ENCODE results near the gene SYT14.
"Not testable (repeated sequence)": the region's sequence is repeated elsewhere in the genome, so short reads cannot be mapped to it uniquely, and the experiment has no call there.

SYT14 gene

GRCh38 chr1:209945377-209945776 lies 7.4 kb downstream of the SYT14 start:
- no peak for DNase-seq (ENCODE audit: low read depth)

DNA sequence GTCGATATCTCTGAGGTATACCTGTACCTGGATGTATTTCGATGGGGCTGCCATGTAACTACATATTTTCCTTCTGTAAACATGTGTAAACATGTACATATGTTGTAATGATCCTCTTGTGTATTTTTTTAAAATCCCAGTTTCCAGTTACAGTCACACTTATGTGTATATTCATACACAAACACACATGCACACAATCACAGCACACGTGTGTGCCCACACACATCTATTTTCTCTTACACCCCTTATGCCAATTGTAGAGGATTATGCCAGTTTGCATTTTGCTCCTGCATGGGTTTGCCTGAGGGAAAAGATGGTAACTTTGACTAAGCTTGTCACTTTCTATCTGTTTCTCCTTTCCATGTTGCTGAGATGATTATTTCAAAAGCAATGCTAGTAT lies 10.1 kb downstream of the SYT14 start:
- DNase-seq (ENCODE audit: low read depth), result no peak

- DNase-seq (ENCODE audit: low read depth), result no peak
Measured at GRCh38 chr1:209956116-209956515, 18.1 kb downstream of the SYT14 start.

- DNase-seq (ENCODE audit: low read depth), result no peak
Measured at GRCh38 chr1:209959623-209960022, 21.6 kb downstream of the SYT14 start.

DNA sequence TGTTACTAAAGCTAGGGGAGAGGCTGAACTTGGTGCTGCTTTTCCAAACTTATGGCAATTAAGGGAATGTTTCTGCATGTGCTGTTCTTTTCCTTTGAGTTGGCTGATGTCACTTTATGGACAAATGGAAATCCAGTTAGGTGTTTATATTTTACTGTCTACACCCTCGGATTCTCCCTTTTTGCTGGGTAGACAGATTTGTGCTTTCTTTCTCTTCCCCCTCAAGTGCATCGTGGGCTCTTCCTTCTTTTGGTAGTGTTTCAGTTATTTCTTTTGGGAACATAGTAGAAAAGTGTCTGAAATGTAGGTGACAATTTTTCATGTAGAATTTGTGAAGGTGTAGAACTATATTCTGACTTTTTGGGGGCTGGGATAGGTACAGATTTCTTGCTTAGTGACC lies 22.9 kb downstream of the SYT14 start:
- no peak for DNase-seq (ENCODE audit: low read depth)

GRCh38 chr1:209962388-209962787 lies 24.4 kb downstream of the SYT14 start:
- no peak for DNase-seq (ENCODE audit: low read depth)

- no peak for DNase-seq (ENCODE audit: low read depth)
Measured at GRCh38 chr1:209962856-209963255, 24.8 kb downstream of the SYT14 start.

DNA sequence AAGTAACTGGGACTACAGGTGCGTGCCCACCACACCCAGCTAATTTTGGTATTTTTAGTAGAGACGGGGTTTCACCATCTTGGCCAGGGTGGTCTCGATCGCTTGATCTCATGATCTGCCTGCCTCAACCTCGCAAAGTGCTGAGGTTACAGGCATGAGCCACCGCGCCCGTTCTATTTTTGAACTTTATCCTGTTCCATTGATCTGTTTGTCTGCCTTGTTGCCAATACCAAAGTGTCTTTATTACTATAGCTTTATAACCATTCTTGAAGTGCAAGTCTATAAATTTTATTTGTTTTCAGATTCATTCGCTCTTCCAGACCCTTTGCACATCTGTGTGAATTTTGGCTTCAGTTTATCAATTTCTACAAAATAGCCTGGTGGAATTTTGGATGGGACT lies 28.0 kb downstream of the SYT14 start:
- no peak for DNase-seq (ENCODE audit: low read depth)

- not testable (repeated sequence) for DNase-seq (ENCODE audit: low read depth)
Measured at GRCh38 chr1:209978721-209979120, 40.7 kb downstream of the SYT14 start.

GRCh38 chr1:209983953-209984352 lies 45.9 kb downstream of the SYT14 start:
- DNase-seq (ENCODE audit: low read depth), result no peak

GRCh38 chr1:209985002-209985401 lies 47.0 kb downstream of the SYT14 start:
- DNase-seq (ENCODE audit: low read depth), result no peak

DNA sequence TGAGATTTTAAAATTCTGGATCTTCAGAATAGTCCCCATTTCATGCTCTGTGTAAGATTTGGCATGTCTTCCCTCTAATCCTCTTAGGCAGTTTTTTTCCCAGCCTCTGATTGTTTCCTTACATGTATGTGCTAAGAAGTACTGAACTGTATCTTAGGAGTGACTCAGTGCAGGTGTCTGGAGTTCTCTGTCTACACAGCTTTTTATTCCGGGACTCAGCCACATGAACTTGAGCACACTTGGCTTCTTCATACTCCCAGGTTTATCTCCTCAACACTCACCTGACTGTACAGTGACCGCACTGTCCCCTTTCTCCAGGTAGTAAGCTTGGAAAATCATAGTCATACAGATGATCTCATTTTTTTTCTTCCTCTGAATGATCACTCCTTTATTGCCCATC lies 50.7 kb downstream of the SYT14 start:
- no peak for DNase-seq (ENCODE audit: low read depth)

GRCh38 chr1:209989525-209989924 lies 51.5 kb downstream of the SYT14 start:
- no peak for DNase-seq (ENCODE audit: low read depth)

- no peak for DNase-seq (ENCODE audit: low read depth)
Measured at GRCh38 chr1:209993061-209993830, 55.2 kb downstream of the SYT14 start.

DNA sequence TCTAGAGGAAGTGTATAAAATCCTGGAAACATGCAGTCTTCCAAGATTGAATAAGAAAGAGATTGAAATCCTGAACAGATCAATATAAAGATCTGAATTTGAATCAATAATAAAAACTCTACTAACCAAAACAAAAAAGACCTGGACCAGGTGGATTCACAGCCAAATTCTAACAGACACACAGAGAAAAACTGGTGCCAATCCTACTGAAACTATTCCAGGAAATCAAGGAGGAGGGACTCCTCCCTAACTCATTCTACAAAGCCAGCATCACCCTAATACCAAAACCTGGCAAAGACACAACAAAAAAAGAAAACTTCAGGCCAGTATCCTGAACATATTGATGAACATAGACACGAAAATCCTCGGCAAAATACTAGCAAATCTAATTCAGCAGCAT lies 58.3 kb downstream of the SYT14 start:
- no peak for DNase-seq (ENCODE audit: low read depth)

GRCh38 chr1:209999005-209999404 lies 61.0 kb downstream of the SYT14 start:
- no peak for DNase-seq (ENCODE audit: low read depth)

GRCh38 chr1:210001751-210002150 lies 63.7 kb downstream of the SYT14 start:
- no peak for DNase-seq (ENCODE audit: low read depth)

DNA sequence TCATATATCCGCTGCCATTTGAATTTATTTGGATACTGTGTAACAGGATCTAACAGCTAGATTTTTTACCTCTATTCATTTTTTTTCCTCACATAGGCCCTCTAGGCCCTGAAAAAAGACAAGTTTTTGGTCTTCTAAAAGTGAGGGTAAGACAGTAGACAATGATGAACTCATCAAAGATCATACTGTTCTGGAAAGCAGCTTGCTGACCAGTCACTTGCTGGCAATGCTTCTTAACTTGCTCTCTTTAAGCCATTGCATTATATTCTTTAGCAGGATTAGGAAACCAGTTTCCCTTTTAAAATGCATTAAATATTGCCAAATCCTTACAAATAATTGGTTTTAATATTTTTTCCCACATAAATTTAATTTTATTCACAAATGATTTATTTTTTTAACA lies 65.5 kb downstream of the SYT14 start:
- DNase-seq (ENCODE audit: low read depth), result no peak

DNA sequence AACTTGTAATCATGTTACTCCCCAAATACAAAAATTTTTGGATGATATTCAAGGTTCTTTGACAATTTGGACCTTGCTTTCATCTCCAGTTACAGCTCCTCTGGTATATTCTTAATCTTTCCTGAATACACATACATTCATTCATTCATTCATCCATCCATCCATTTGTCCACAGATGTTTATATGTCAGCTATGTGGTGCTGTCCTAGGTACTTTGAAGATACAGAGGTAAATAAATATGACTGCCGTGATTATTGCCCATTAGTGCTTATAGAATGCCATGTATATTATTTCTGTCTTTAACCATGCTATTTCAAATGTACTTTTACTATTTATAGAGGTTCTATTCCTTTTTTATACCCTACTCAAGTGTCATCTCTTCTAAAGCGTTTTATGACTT lies 72.1 kb downstream of the SYT14 start:
- no peak for DNase-seq (ENCODE audit: low read depth)

DNA sequence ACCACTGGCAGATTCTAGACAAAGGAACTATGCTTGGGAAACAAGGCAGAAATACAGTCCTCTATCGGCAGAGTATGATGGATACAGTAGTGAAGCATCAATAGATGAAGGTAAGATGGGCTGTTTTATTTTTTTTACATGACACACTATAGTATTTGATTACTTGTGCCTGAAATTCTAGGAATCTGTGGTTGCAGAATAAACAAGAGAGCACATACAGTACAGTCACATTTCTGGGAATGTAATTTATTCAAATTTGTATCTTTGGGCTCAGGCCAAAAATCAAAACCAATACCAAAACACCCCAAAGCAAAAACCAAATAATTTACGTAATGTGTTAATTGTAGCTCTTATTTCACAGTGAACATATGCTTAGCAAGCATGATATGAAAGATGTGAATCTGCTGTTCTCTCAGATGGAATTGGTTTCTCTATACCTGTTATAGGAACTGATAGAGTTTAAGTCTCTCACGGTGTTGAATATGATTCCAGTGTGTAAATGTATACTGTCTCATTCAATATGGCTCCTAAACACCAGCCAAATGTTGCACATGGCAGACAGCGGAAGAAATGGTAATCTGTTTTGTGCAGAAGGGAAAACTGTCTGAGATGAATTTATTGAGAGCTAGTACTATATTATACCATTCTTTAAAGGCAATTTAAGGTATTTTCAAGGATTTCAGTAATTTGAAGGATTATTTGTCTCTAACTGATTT lies 83.3 kb downstream of the SYT14 start:
- DNase-seq (ENCODE audit: low read depth), result no peak

GRCh38 chr1:210022044-210022443 lies 84.0 kb downstream of the SYT14 start:
- DNase-seq (ENCODE audit: low read depth), result no peak

DNA sequence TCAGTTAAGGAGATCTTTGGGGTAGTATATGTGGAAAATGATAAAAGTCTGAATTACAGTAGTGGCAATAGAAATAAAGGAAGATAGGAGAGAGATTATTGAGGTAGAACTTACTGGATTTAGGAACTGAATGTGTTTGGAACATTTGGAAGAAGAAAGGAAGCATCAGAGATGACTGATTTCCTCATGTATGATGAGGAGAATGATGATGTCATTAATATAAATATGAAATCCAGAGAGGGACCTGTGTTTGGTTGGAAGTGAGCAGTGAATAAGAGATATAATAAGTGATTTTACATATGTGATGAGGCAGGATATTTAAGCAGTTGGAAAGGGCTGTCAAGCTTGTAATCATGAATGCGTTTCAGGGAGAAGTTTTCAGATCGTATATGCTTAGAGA lies 86.3 kb downstream of the SYT14 start:
- no peak for DNase-seq (ENCODE audit: low read depth)

- DNase-seq (ENCODE audit: low read depth), result no peak
Measured at GRCh38 chr1:210024996-210025395, 87.0 kb downstream of the SYT14 start.

DNA sequence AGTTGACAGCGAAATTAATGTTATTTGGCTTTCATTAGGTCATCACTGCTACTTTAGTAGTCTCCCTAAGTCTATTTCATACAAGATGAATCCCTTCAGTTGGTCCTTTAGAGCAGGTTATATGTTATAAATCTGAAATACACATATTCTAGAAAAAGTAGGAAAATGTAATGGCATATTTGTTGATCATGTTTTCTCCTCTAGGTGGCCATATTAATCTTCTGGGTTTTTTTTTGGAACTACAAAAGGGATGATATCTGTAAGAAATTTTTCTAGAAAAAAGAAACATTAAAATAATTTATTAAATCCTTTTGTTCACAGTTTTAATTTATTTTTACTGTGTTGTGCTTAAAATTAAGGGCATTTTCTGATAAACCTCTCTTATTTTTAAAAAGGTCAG lies 87.9 kb downstream of the SYT14 start:
- DNase-seq (ENCODE audit: low read depth), result no peak
